OCI-LY7 (cell line): ENCODE measurements around the gene HCN4. TPM values are rescaled to one million over a fixed set of nuclear protein-coding genes. Genes with fewer than 3 reads are reported as not detected.
A peak's percentile ranks its signal among the peaks of the same experiment; 100 is the strongest.

Experiments used
- BruUV-seq: library from RNA; stranded (reverse); fragments of 400-500 nt; replicated peaks from 2 replicates; lab custom pipeline; 2021; lab: Mats Ljungman, UMichigan
- CTCF ChIA-PET: fragments of 300-600 bp; sonication (Branson Sonifier 250); formaldehyde crosslinking; loops from one replicate; lab custom pipeline; 2022; ENCODE audit warnings: antibody characterized with exemption; ENCODE audit not compliant: unreplicated experiment; lab: Charles Lee
- POLR2A ChIA-PET: fragments of 300-600 bp; sonication (Branson Sonifier 250); formaldehyde crosslinking; loops from one replicate; lab custom pipeline; 2022; ENCODE audit warnings: antibody characterized with exemption; lab: Charles Lee
- DNase-seq: peaks from one replicate; pipeline ENCODE4 v3.0.0-alpha.2; 2015; ENCODE audit warnings: low spot score
- H2AFZ ChIP-seq: fragments of 200-600 bp; sonication (generic), shearing (Covaris generic); 2 replicates; pipeline ENCODE4 v1.6.1; 2014; ENCODE audit warnings: mild to moderate bottlenecking, antibody characterized with exemption, low read length, moderate library complexity
- H3K27ac ChIP-seq: fragments of 200-600 bp; sonication (generic); 2 replicates; pipeline ENCODE4 v1.5.1; 2014; ENCODE audit warnings: mixed run types, low read depth, mild to moderate bottlenecking, moderate library complexity, low read length, inconsistent platforms; ENCODE audit not compliant: poor library complexity, severe bottlenecking
- H3K36me3 ChIP-seq: fragments of 200-600 bp; sonication (generic); 2 replicates; pipeline ENCODE4 v1.6.1; 2014; ENCODE audit warnings: mild to moderate bottlenecking, antibody characterized with exemption, low read length, moderate library complexity, mixed read lengths; ENCODE audit not compliant: insufficient read depth
- H3K4me1 ChIP-seq: fragments of 200-600 bp; sonication (generic); 2 replicates; pipeline ENCODE4 v1.5.1; 2014; ENCODE audit warnings: mild to moderate bottlenecking, low read length; ENCODE audit not compliant: insufficient read depth, poor library complexity, severe bottlenecking
- H3K4me2 ChIP-seq: fragments of 200-600 bp; sonication (generic); 2 replicates; pipeline ENCODE4 v1.6.1; 2014; ENCODE audit warnings: mild to moderate bottlenecking, low read length
- H3K4me3 ChIP-seq: fragments of 200-600 bp; sonication (generic); 2 replicates; pipeline ENCODE4 v1.5.1; 2014; ENCODE audit warnings: mild to moderate bottlenecking, low read depth, low read length; ENCODE audit not compliant: poor library complexity, severe bottlenecking
- H3K79me2 ChIP-seq: fragments of 200-600 bp; sonication (generic); 2 replicates; pipeline ENCODE4 v1.6.1; 2016; ENCODE audit warnings: low read depth, mild to moderate bottlenecking, low read length, moderate library complexity, mixed read lengths; ENCODE audit not compliant: insufficient read depth
- H3K9me2 ChIP-seq: fragments of 200-600 bp; sonication (generic); 2 replicates; pipeline ENCODE4 v1.6.1; 2016; ENCODE audit warnings: mild to moderate bottlenecking, low read length, mixed read lengths; ENCODE audit not compliant: insufficient read depth
- H3K9me3 ChIP-seq: fragments of 200-600 bp; sonication (generic); 2 replicates; pipeline ENCODE4 v1.6.1; 2014; ENCODE audit warnings: mild to moderate bottlenecking, mixed run types, low read length, mixed read lengths
- H4K20me1 ChIP-seq: fragments of 200-600 bp; sonication (generic); 2 replicates; pipeline ENCODE4 v1.6.1; 2014; ENCODE audit warnings: mild to moderate bottlenecking, antibody characterized with exemption, low read length, moderate library complexity, mixed read lengths; ENCODE audit not compliant: insufficient read depth
- EZH2phosphoT487 ChIP-seq: fragments of 200-600 bp; sonication (generic); IDR thresholded peaks from 2 replicates; pipeline ENCODE4 v1.6.1; 2018; ENCODE audit warnings: low read depth, borderline replicate concordance, mild to moderate bottlenecking, mixed run types, antibody characterized with exemption, low read length, moderate library complexity, mixed read lengths
- intact Hi-C: fragments of 100-400 bp; cut with micrococcal nuclease; formaldehyde crosslinking; loops from one replicate; pipeline ENCODE4 v1.10.0; 2022; ENCODE audit not compliant: unreplicated experiment
- total RNA-seq, 2 experiments: library from RNA; depleted of rRNA in 1 of 2; stranded (reverse); fragments of >200 nt in 1 of 2; shearing (Covaris generic) in 1 of 2; gene quantifications; 2 replicates each; pipeline ENCODE4 v1.2.3, GENCODE V29; 2014 to 2022
- TF ChIP-seq, protein P1 (sequence below): fragments of 200-600 bp; sonication (generic); conservative IDR thresholded peaks from 2 replicates; pipeline ENCODE4 v1.5.1; 2014; ENCODE audit warnings: mild to moderate bottlenecking, antibody characterized with exemption, low read length, moderate library complexity, mixed read lengths

HCN4 gene
- total RNA-seq, 2 experiments from 2014 or later: not detected

DNA sequence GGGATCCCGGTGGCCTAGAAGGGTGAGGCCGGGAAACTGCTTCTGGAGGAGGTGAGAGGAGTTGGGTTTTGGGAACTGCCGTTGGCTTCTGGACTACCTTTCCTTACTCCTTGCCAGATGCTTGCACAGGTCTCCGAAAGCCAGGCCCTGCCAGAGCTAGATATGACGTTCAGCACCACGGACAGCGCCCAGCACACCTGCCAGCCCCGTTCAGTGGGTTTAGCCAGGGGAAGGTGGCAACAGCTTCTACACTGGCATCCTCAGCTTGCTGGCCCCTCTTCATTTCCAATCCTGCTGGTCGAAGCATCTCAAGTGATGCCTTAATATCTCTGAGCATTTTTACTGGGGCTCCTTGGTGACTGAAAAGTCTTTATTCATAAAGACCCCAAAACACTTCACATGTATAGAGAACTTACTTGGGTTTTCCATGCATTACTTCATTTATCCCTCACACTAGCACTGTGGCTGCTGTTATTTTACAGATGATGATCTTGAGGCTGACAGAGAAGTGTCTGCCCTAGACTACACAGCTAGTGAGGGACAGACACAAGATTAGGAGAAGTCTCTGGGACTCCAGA is 21.9 kb downstream of the HCN4 start:
- H3K36me3 ChIP-seq: no peaks in the 10 kb centered on the region
- H3K27ac ChIP-seq: no peak overlapping the region
- no peak overlapping the region for H3K4me2 ChIP-seq
- TF ChIP-seq, protein P1, sequence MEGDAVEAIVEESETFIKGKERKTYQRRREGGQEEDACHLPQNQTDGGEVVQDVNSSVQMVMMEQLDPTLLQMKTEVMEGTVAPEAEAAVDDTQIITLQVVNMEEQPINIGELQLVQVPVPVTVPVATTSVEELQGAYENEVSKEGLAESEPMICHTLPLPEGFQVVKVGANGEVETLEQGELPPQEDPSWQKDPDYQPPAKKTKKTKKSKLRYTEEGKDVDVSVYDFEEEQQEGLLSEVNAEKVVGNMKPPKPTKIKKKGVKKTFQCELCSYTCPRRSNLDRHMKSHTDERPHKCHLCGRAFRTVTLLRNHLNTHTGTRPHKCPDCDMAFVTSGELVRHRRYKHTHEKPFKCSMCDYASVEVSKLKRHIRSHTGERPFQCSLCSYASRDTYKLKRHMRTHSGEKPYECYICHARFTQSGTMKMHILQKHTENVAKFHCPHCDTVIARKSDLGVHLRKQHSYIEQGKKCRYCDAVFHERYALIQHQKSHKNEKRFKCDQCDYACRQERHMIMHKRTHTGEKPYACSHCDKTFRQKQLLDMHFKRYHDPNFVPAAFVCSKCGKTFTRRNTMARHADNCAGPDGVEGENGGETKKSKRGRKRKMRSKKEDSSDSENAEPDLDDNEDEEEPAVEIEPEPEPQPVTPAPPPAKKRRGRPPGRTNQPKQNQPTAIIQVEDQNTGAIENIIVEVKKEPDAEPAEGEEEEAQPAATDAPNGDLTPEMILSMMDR: no peak
- no peak for TF ChIP-seq EZH2phosphoT487
- H3K4me3 ChIP-seq: no peak overlapping the region
- CTCF ChIA-PET: no interaction called here
- H4K20me1 ChIP-seq: no peaks in the 10 kb centered on the region
- intact Hi-C loops: no loop called here
- no peaks in the 10 kb centered on the region for H3K79me2 ChIP-seq
- peak; percentile 64 for DNase-seq
- BruUV-seq: no TSS peak
- no peaks in the 10 kb centered on the region for H3K4me1 ChIP-seq
- no peaks in the 10 kb centered on the region for H3K9me3 ChIP-seq
- H2AFZ ChIP-seq: no peak overlapping the region
- POLR2A ChIA-PET: no interaction called here
- H3K9me2 ChIP-seq: no peaks in the 10 kb centered on the region

DNA sequence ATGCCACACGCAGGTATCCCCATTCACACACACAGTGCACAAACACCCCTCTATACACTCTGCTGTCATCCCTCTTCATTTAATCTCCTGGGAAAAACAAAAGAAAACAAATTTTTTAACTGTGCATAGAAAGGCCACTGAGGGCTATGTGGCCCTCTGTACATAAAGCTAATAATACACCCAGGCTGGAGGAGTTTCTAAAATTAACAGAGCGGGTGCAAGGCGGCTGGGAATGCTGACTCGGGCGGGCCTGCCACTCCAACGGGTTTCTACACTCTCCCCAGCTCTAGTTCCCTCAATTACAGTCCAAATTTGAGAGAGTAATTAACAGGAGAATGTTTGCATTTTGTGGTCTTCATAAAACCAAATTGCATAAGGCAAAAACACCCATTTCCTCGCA is 23.1 kb downstream of the HCN4 start:
- Histone ChIP-seq H3K9me3 (no peaks in the 10 kb centered on the region), H3K36me3 (no peaks in the 10 kb centered on the region), H3K79me2 (no peaks in the 10 kb centered on the region), H4K20me1 (no peaks in the 10 kb centered on the region), H3K4me2 (no peak overlapping the region), H2AFZ (no peak overlapping the region), H3K9me2 (no peaks in the 10 kb centered on the region), H3K27ac (no peak overlapping the region), H3K4me3 (no peak overlapping the region), H3K4me1 (no peaks in the 10 kb centered on the region)
- ChIA-PET CTCF (no interaction called here), POLR2A (no interaction called here)
- no peak for DNase-seq
- BruUV-seq: no TSS peak
- intact Hi-C loops: no loop called here
- TF ChIP-seq EZH2phosphoT487: no peak
- TF ChIP-seq, protein P1: no peak

DNA sequence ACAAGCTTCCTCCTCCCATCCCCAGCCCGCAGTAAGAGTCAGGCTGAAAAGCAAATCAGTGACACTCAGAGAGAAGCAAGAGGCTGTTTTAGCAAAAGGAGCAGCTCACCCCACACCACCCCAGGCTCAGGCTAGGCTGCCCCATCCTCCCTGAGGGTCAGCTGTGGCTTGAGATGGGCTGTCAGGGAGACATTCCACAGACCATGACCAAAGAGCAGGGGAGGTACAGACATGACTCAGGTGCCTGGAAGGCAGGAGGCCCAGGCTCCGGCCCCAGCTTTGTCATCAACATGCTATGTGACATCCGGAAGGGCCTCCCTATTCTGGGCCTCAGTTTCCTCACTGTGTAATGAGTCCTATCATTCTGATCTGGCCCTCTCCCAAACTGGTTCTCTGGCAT is 24.7 kb downstream of the HCN4 start:
- POLR2A ChIA-PET: no interaction called here
- no peaks in the 10 kb centered on the region for H4K20me1 ChIP-seq
- BruUV-seq: no TSS peak

More for the DNA sequence above, 24.7 kb downstream of the HCN4 start:
- Histone ChIP-seq H3K4me2 (no peak overlapping the region), H3K36me3 (no peaks in the 10 kb centered on the region), H3K9me2 (no peaks in the 10 kb centered on the region), H3K9me3 (no peaks in the 10 kb centered on the region), H3K4me1 (no peaks in the 10 kb centered on the region), H3K4me3 (no peak overlapping the region), H3K27ac (no peak overlapping the region), H3K79me2 (no peaks in the 10 kb centered on the region), H2AFZ (no peak overlapping the region)
- intact Hi-C loops: no loop called here
- no peak for TF ChIP-seq EZH2phosphoT487
- TF ChIP-seq, protein P1: no peak
- CTCF ChIA-PET: no interaction called here
- DNase-seq: no peak
